Ovary (tissue), 9 donors: Measurements from ENCODE around the gene RB1. TPM values are rescaled to one million over a fixed set of nuclear protein-coding genes. Genes with fewer than 3 reads are reported as not detected.

Experiments
- DNase-seq, 5 donors: peaks; one replicate each; pipeline ENCODE4 v3.0.0-alpha.2; 2019 to 2020
- H3K27ac ChIP-seq, 2 donors: fragments of 200-600 bp; one replicate each; pipeline versions ENCODE4 v1.5.1 to v1.8.0; 2019 to 2022
- H3K27me3 ChIP-seq: fragments of 200-600 bp; one replicate; pipeline ENCODE4 v1.8.0; 2022
- H3K36me3 ChIP-seq: fragments of 200-600 bp; sonication (generic); one replicate; pipeline ENCODE4 v1.5.1; 2019
- H3K4me1 ChIP-seq: one replicate; pipeline ENCODE4 v1.8.1; 2013; ENCODE audit warnings: mild to moderate bottlenecking, moderate library complexity; ENCODE audit not compliant: insufficient read depth
- H3K4me3 ChIP-seq: fragments of 200-600 bp; sonication (generic); one replicate; pipeline ENCODE4 v1.5.1; 2017
- H3K9me3 ChIP-seq, 2 donors: fragments of 200-600 bp in 1 of 2; sonication (generic) in 1 of 2; one replicate each; pipeline versions ENCODE4 v1.5.1 to v1.8.1; 2013 to 2019; ENCODE audit warnings: mild to moderate bottlenecking in 1 of 2, moderate library complexity in 1 of 2
- CTCF ChIP-seq, 3 donors: fragments of 450-650 bp in 2 of 3; fragments of 200-600 bp in 1 of 3; IDR thresholded peaks; one replicate each; pipeline versions ENCODE4 v1.5.1 to v1.8.0; 2016 to 2022; ENCODE audit warnings: antibody characterized with exemption in 3 of 3, mild to moderate bottlenecking in 1 of 3
- EP300 ChIP-seq: sonication (generic); formaldehyde crosslinking; IDR thresholded peaks from one replicate; pipeline ENCODE4 v1.6.1; 2017; ENCODE audit warnings: antibody characterized with exemption
- POLR2A ChIP-seq: fragments of 450-650 bp; IDR thresholded peaks from one replicate; pipeline ENCODE4 v1.6.1; 2017; ENCODE audit warnings: antibody characterized with exemption, mild to moderate bottlenecking, moderate library complexity
- WGBS, 3 donors: extraction: QIAGEN DNeasy Blood & Tissue Kit in 1 of 3; methylation state at CpG; one replicate each; pipeline versions ENCODE4 v1.1.5 to v1.1.7; 2013 to 2017; 5-methylcytosine and 5-hydroxymethylcytosine counted together
- intact Hi-C, 4 donors: fragments of 100-400 bp; cut with DNase I; formaldehyde crosslinking; loops; one replicate each; pipeline versions ENCODE4 v1.11.0 to v1.15.1; 2022 to 2023
- polyA plus RNA-seq, 2 donors: library from polyadenylated mRNA; stranded (reverse); fragments of 200-250 nt in 1 of 2; fragments of 350-450 nt in 1 of 2; fragmentation: Illumina TruSeq in 1 of 2; extraction: RNeasy Lipid Tissue Mini Kit (QIAGEN cat#74804) in 1 of 2; gene quantifications; one replicate each; pipeline ENCODE4 v1.2.3, GENCODE V29; 2013 to 2014
- total RNA-seq, 7 donors: library from RNA; depleted of rRNA in 2 of 7; stranded (reverse); fragments of >200 nt in 2 of 7; fragmentation: NEBNext Ultra II Directional in 3 of 7; extraction: Animal tissue kit (Norgen Biotek cat#: 25700) in 3 of 7; gene quantifications; one replicate each; pipeline versions ENCODE4 v1.1.0 to v1.2.4, GENCODE V29; 2016 to 2023
- donor health status: DM: no; HTN: no; CAD: no; lungs with moderate emphysema.
- donor health status: DM: no; HTN: no; CAD: no.
- donor health status: Bipolar disorder and iron deficiency.
- donor health status: DM: yes; HTN: yes; CAD: no.
- donor health status: DM: no; HTN: no; CAD: no.
- donor health status: DM: yes; HTN: yes; CAD: no.

RB1 gene
- total and polyA plus RNA-seq, 9 donors: 11.4 to 36.6 (median 27.1) TPM

DNA sequence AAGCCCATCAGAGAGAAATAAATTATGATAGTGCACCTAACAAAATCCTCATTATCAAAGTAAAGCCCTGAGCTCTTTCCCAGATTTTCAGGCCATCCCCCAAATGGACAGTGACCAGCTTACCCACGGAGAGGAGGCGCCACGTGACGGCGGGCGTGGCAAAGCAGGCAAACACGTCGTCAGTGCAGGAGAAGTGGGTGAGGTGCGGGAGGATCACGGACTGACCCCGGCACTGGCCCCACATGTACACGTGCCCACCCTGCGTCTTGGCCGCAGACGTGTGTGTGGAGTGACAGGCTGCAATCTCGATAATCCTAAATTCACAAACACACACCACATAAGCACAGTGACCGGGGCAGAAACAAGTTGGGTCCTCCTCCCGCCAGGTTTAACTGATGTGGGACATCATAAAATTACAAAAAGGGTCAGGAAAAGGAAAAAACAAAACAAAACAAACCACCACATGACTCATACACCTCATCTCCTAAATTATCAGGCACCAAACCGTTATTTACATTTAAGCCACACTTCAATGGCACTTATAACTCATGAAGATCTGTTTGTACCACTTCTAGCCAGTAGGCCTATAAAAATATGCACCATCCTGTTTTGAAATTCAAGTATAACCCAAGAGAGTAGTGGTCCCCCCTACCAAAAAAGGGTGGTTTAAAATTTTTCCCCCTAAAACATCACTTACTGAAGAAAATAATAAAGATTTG is 199.2 kb downstream of the RB1 start:
- TF ChIP-seq POLR2A (no peak), CTCF (IDR thresholded peaks at IDR 0.05) (no peak), EP300 (no peak)
- DNase-seq: no peak
- H3K27me3 ChIP-seq: no peaks in the 10 kb centered on the region
- H3K4me1 ChIP-seq: no peaks in the 10 kb centered on the region
- no peaks in the 10 kb centered on the region for H3K36me3 ChIP-seq
- no peaks in the 10 kb centered on the region for H3K9me3 ChIP-seq
- 88 to 91% (median 91%) methylated on average over 19 of the region's 19 CpGs for WGBS, 3 donors
- intact Hi-C loops: no loop called here
- H3K27ac ChIP-seq: no peak overlapping the region
- no peak overlapping the region for H3K4me3 ChIP-seq

- Histone ChIP-seq H3K27ac (no peak overlapping the region), H3K4me1 (no peaks in the 10 kb centered on the region), H3K9me3 (no peaks in the 10 kb centered on the region), H3K4me3 (no peak overlapping the region), H3K27me3 (no peaks in the 10 kb centered on the region), H3K36me3 (no peaks in the 10 kb centered on the region)
- WGBS, 3 donors: 91 to 94% (median 93%) methylated on average over 8 of the region's 8 CpGs
- intact Hi-C loops: no loop called here
- TF ChIP-seq EP300 (no peak), POLR2A (no peak), CTCF (IDR thresholded peaks at IDR 0.05) (no peak)
- DNase-seq: no peak
Observed at GRCh38 chr13:48504606-48505005, 201.1 kb downstream of the RB1 start.

GRCh38 chr13:48505012-48505411 is 201.5 kb downstream of the RB1 start:
- no peak for DNase-seq
- Histone ChIP-seq H3K27ac (no peak overlapping the region), H3K4me1 (peaks cover under 1% of the 10 kb centered on the region), H3K4me3 (no peak overlapping the region), H3K27me3 (no peaks in the 10 kb centered on the region), H3K36me3 (no peaks in the 10 kb centered on the region), H3K9me3 (no peaks in the 10 kb centered on the region)
- intact Hi-C loops: no loop called here
- WGBS, 3 donors: 95 to 97% (median 96%) methylated on average over 4 of the region's 4 CpGs
- TF ChIP-seq POLR2A: no peak
- TF ChIP-seq CTCF (IDR thresholded peaks at IDR 0.05): no peak
- no peak for TF ChIP-seq EP300

DNA sequence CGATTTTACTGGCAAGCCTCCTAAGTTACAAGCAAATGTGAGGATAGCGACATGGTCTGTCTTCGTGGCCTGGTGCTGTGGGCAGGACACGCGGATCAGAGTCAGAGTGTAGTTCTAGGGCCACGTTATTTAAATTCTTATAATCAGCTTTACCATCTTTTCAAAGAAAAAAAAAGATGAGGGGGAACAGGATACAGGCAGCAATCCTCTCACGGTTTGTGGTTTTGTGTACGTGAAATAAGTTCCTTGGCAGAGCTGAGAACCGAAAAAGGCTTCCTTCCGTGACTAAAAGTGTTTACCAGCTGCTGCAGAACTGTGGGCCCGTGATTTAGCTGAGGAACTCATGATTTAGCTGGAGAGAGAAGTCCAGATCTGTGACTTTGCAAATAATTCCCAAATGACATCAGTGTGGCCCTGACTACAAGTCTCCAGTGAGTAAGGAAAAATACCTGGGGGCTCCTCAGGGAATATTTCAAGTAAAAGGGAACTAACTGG is 202.1 kb downstream of the RB1 start:
- Histone ChIP-seq H3K4me1 (peaks cover 4% of the 10 kb centered on the region), H3K27ac (no peak overlapping the region), H3K4me3 (no peak overlapping the region), H3K9me3 (no peaks in the 10 kb centered on the region), H3K36me3 (no peaks in the 10 kb centered on the region), H3K27me3 (no peaks in the 10 kb centered on the region)
- no peak for DNase-seq
- no peak for TF ChIP-seq EP300
- no peak for TF ChIP-seq CTCF (IDR thresholded peaks at IDR 0.05)
- TF ChIP-seq POLR2A: no peak
- 87 to 89% (median 87%) methylated on average over 11 of the region's 11 CpGs for WGBS, 3 donors
- intact Hi-C loops: no loop called here
